Astrocyte of the spinal cord (primary cell): Measurements from ENCODE around the gene HINFP.
"Not testable (repeated sequence)": the region's sequence is repeated elsewhere in the genome, so short reads cannot be mapped to it uniquely, and the experiment has no call there.

Experiments used
- DNase-seq: peaks from one replicate; pipeline ENCODE4 v3.0.0; 2011; ENCODE audit warnings: low read depth, low spot score
- H3K4me3 ChIP-seq: 2 replicates; pipeline ENCODE4 v1.5.1; 2011; ENCODE audit warnings: low read depth, mild to moderate bottlenecking, low read length, moderate library complexity
- CTCF ChIP-seq: IDR thresholded peaks from 2 replicates; pipeline ENCODE4 v1.5.1; 2012; ENCODE audit warnings: low read depth, mild to moderate bottlenecking, low read length, inconsistent platforms
- in situ Hi-C: cut with HindIII; loops from 2 replicates; pipeline ENCODE4 v1.10.0; 2017; ENCODE audit warnings: low sequenced_read_pairs

The HINFP gene

GRCh38 chr11:119125821-119126220, 4.4 kb downstream of the HINFP start:
- in situ Hi-C loops: no loop called here
- TF ChIP-seq CTCF: no peak
- no peak overlapping the region for H3K4me3 ChIP-seq
- no peak for DNase-seq

DNA sequence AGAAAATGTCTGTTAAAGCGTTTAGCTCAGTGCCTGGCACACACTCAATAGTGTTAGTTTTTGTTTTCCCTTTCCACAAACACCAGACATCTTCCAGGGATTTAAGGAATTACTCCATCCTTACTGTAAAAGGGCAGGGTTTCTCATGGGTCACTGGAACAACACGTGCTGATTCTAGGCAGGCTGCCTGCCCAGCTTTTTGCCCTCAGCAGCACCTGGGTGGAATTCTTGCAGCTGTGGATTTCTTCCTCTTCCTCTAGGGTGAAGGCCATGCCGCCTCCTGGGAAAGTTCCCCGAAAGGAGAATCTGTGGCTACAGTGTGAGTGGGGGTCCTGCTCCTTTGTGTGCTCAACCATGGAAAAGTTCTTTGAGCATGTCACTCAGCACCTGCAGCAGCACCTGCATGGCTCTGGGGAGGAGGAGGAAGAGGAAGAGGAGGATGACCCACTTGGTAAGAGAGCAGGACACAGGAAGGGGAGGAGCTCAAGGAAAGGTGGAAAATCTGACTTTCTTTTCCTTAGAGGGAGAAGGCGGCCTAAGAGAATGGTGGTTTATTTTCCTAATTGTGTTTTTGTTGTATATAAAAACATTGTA, 5.4 kb downstream of the HINFP start:
- no peak for TF ChIP-seq CTCF
- DNase-seq: no peak
- in situ Hi-C loops: no loop called here
- no peak overlapping the region for H3K4me3 ChIP-seq

GRCh38 chr11:119130662-119131061, 9.3 kb downstream of the HINFP start:
- no peak for TF ChIP-seq CTCF
- DNase-seq: no peak
- no peak overlapping the region for H3K4me3 ChIP-seq
- in situ Hi-C loops: no loop called here

- in situ Hi-C loops: no loop called here
Observed at GRCh38 chr11:119134389-119134978, 13.1 kb downstream of the HINFP start.

DNA sequence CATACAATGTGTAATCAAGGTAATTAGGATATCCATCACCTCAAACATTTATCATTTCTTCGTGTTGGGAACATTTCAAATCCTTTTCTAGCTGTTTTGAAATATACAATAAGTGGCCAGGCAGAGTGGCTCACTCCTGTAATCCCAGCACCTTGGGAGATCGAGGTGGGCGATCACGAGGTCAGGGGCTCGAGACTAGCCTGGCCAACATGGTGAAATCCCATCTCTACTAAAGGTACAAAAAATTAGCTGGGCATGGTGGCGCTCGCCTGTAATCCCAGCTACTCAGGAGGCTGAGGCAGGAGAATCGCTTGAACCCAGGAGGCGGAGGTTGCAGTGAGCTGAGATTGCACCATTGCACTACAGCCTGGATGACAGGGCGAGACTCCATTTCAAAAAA, 17.9 kb downstream of the HINFP start:
- in situ Hi-C loops, DNase-seq, H3K4me3 ChIP-seq: not testable (repeated sequence)

More at GRCh38 chr11:119134389-119134978, 13.1 kb downstream of the HINFP start:
- DNase-seq: no peak
- no peak overlapping the region for H3K4me3 ChIP-seq
- peak; percentile 72 for TF ChIP-seq CTCF

DNA sequence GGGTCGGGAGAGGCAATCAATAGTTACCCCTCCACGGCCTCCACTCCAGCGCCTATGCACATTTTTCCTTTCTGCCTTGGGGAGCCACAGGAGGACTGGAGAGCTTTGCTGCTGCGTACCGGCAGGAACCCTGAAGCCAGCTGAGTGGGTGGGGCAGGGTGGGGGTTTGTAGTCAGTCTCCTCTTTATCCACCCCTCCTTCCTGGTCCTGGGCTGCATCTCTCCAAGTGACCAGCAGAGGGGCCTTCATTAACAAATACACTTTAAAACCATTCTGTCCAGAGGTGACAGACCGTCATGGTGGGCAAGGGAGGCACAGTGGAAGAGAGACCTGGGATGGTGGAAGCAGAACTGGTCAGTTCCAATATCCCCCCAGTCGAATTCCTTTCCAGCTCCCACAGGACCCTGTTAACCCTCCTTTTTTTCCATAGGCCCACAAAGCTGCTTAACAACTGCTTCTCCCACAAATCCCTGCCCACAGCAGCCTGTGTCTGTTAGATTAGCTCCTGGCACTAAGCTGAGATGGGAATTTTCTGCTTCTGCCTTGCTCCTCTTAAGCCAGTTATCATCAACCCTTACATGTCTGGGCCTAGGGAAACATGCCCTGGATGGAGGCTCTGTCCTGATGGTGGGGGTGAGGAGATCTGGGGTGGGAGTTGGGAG, 23.6 kb downstream of the HINFP start:
- TF ChIP-seq CTCF: peak; percentile 69
- in situ Hi-C loops: no loop called here
- no peak overlapping the region for H3K4me3 ChIP-seq
- peak; percentile 66 for DNase-seq

DNA sequence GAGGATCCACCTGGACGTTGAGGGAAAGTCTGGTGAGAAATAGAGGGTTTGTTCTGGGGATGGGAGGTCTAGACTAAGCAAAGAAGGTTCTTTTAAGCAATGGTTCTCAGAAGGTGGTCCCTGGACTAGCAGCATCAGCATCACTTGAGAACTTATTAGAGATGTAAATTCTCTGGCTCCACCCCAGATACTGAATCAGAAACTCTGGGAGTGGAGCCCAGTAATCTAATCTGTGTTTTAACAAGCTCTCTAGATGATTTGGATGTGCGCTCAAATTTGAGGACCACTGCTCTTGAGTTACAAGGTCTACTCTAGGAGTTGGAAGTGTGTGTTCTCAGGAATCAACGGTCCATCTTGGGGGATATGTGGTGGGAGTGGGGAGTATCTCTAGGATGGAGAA, 24.2 kb downstream of the HINFP start:
- DNase-seq: peak; percentile 18
- in situ Hi-C loops: no loop called here
- H3K4me3 ChIP-seq: no peak overlapping the region
- TF ChIP-seq CTCF: no peak
